Naive thymus-derived CD8-positive, alpha-beta T cell (primary cell): ENCODE measurements around the gene ABTB1. TPM values are rescaled to one million over a fixed set of nuclear protein-coding genes. Genes with fewer than 3 reads are reported as not detected.

Experiments
- ATAC-seq, 2 donors: fragments of 150-1000 bp; cut with Tn5 transposase in 1 of 2; sonication (Bioruptor Pico), chemical (Tn5 transposase) in 1 of 2; 1 replicate in 1 of 2; 2 replicates in 1 of 2; pipeline ENCODE4 v1.10.0; 2021; ENCODE audit warnings: mild to moderate bottlenecking in 2 of 2, moderate library complexity in 2 of 2
- POLR2A ChIA-PET: fragments of 350-600 bp; sonication (Branson Sonifier 250); formaldehyde crosslinking; loops from one replicate; lab custom pipeline; 2021; ENCODE audit warnings: antibody characterized with exemption; lab: Charles Lee
- DNase-seq, 10 donors: peaks; one replicate each; pipeline versions ENCODE4 v3.0.0 to v3.0.0-alpha.2; 2020 to 2022
- H3K27ac Mint-ChIP-seq, 10 donors: one replicate each; pipeline ENCODE4 v1.8.0; 2020 to 2022; ENCODE audit warnings: mild to moderate bottlenecking in 10 of 10, mixed read lengths in 10 of 10, moderate library complexity in 4 of 10, inconsistent platforms in 1 of 10
- H3K27me3 Mint-ChIP-seq, 5 donors: one replicate each; pipeline ENCODE4 v1.8.0; 2021 to 2022; ENCODE audit warnings: mixed read lengths in 5 of 5
- H3K36me3 Mint-ChIP-seq, 3 donors: one replicate each; pipeline ENCODE4 v1.8.0; 2020 to 2022; ENCODE audit warnings: mixed read lengths in 3 of 3, mild to moderate bottlenecking in 2 of 3, inconsistent platforms in 1 of 3
- H3K4me1 Mint-ChIP-seq, 4 donors: one replicate each; pipeline ENCODE4 v1.8.0; 2021 to 2022; ENCODE audit warnings: mixed read lengths in 4 of 4
- H3K4me3 Mint-ChIP-seq, 10 donors: one replicate each; pipeline ENCODE4 v1.8.0; 2020 to 2022; ENCODE audit warnings: mild to moderate bottlenecking in 10 of 10, mixed read lengths in 10 of 10, moderate library complexity in 6 of 10, inconsistent platforms in 1 of 10
- H3K9me3 Mint-ChIP-seq, 9 donors: one replicate each; pipeline ENCODE4 v1.8.0; 2020 to 2022; ENCODE audit warnings: mixed read lengths in 9 of 9, mild to moderate bottlenecking in 3 of 9, inconsistent platforms in 1 of 9, moderate library complexity in 1 of 9
- polyA plus RNA-seq, 3 donors: library from polyadenylated mRNA; unstranded; fragments of 300-500 nt; fragmentation: Illumina TruSeq; gene quantifications; one replicate each; pipeline ENCODE4 v1.2.3, GENCODE V29; 2021
- total RNA-seq, 8 experiments: library from RNA in 2 of 8; stranded (reverse) in 2 of 8; gene quantifications; one replicate each; pipeline ENCODE4 v1.2.3 and lab custom pipeline; 2021 to 2026

Gene ABTB1
- total and polyA plus RNA-seq, 5 experiments from 2014 or later: 58.6 to 187 (median 71.9) TPM

DNA sequence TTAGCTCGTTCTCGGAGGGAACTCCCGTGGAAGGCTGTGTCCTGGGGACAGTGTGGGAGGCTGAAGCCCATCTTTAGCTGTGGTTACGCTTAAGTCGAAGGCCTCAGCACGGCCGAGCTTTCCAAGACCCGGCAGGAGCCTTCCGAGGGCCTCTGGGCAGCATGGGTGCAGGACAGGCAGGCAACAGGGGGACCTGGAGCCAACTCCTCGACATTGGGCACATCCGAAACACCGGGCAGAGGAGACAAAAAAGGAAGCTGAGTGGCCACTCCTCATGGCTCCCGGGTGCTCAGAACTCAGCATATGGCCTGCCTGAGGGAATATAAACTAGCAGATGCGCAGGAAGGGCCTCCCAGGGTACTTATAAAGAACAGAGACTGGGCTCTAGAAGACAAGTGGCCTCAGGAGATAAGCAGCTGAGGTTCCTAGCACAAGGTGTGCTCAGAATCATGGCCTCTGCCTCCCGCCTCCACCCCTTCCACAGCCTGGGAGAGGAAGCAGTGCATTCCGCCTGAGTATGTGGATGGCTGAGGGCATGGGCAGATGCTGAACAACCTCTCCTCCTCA lies 34.1 kb downstream of the ABTB1 start:
- peak in 1 of 10 donors; percentile 59 for DNase-seq
- H3K27me3 Mint-ChIP-seq: peaks cover 0 to 4% (median 0%) of the 10 kb centered on the region in 5 donors
- H3K27ac Mint-ChIP-seq: no peak overlapping the region
- POLR2A ChIA-PET: no interaction called here
- no peak overlapping the region for H3K4me3 Mint-ChIP-seq
- H3K36me3 Mint-ChIP-seq: no peaks in the 10 kb centered on the region
- H3K4me1 Mint-ChIP-seq: no peaks in the 10 kb centered on the region
- peaks cover 0 to 11% (median 4%) of the 10 kb centered on the region in 9 donors for H3K9me3 Mint-ChIP-seq
- ATAC-seq: no peak

DNA sequence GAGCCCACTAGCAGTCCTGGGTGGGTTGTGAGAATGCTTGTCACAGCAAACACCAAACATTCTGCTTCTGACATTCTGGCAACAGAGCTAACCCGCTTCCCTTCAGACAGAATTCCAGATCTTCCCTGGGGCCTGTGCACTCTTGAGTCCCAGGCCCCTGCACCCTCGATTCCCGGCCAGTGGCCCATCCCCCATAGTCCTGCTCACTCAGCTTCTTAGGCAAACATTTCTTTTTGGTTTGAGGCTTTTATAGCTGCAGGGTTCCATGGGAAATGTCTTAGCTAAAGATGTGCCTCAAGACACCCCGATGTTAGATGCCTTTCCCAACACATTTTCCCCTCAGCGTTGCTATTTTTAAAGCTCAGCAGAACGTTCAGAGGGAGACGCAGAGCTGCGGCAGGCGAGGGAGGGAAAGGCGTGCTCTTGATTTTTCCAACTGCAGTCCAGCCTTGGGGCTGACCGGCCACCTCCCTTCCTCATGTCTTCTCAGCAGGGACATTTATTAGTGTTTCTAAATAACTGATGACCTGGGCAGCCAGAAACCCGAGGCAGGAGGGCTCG lies 35.2 kb downstream of the ABTB1 start:
- H3K4me1 Mint-ChIP-seq: no peaks in the 10 kb centered on the region
- POLR2A ChIA-PET: no interaction called here
- DNase-seq: no peak
- no peaks in the 10 kb centered on the region for H3K36me3 Mint-ChIP-seq
- H3K4me3 Mint-ChIP-seq: no peak overlapping the region
- peaks cover 0 to 11% (median 4%) of the 10 kb centered on the region in 9 donors for H3K9me3 Mint-ChIP-seq
- peaks cover 0 to 4% (median 0%) of the 10 kb centered on the region in 5 donors for H3K27me3 Mint-ChIP-seq
- no peak overlapping the region for H3K27ac Mint-ChIP-seq
- ATAC-seq: no peak

DNA sequence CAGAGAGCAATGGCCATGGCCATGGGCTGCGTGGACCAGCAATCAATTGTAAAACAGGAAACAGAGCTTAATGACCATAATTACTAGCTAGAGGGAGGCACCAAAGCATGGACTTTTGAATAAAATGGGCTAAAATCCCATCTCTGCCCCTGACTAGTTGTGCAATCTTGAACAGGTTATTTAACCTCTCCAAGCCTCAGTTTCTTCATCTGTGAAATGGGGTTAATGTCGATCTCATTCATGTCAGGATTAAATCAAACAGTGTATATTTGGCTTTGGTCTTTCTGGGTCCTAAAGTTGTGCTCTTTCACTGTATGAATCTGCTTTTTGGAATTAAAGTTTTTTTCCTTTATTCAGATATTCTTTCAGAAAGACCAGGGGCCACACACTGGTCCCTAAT lies 36.1 kb downstream of the ABTB1 start:
- Mint-ChIP-seq H3K9me3 (peaks cover 0 to 4% (median under 1%) of the 10 kb centered on the region in 9 donors), H3K27ac (no peak overlapping the region), H3K27me3 (no peaks in the 10 kb centered on the region), H3K36me3 (no peaks in the 10 kb centered on the region), H3K4me1 (no peaks in the 10 kb centered on the region), H3K4me3 (no peak overlapping the region)
- no peak for DNase-seq
- POLR2A ChIA-PET: no interaction called here
- ATAC-seq: no peak

DNA sequence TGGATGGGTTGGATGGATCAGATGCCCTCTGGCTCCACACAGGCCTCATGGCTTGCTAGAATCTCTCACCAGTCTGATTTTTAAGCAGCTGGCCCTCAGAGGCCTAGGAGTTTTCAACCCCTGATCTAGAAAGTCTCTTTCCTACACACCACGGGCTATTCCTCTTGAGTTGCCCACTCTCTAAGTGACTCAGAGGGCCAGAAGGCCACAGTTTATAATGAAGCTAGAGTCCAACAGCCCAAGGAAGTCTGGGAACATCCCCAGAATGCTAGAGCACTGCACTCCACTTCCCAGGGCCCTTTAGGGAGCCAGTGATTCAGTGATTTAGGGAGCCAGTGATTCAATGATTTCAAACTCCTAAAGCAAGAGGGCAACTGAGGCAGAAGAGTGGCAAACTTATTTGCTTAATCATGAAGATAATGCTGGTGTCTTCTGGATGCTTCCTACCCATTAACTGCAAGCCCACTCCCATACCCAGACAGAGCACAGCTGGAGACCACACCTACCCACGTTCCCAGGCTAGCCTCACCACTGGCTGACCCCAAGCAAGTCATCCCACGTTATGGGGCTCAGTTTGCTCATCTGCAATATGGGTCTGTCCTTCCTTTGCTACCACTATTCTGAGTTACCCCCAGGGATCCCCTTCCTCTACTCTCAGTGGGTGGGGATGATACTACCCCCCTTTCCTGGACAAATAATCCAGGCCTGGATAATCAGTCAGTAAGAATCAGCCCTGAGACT lies 36.7 kb downstream of the ABTB1 start:
- ATAC-seq (no peak), DNase-seq (no peak)
- H3K9me3 Mint-ChIP-seq: peaks cover 0 to 3% (median 0%) of the 10 kb centered on the region in 9 donors
- no peaks in the 10 kb centered on the region for H3K36me3 Mint-ChIP-seq
- no peak overlapping the region for H3K27ac Mint-ChIP-seq
- no peak overlapping the region for H3K4me3 Mint-ChIP-seq
- peaks cover 0 to 1% (median 0%) of the 10 kb centered on the region in 5 donors for H3K27me3 Mint-ChIP-seq
- no peaks in the 10 kb centered on the region for H3K4me1 Mint-ChIP-seq
- POLR2A ChIA-PET: no interaction called here

DNA sequence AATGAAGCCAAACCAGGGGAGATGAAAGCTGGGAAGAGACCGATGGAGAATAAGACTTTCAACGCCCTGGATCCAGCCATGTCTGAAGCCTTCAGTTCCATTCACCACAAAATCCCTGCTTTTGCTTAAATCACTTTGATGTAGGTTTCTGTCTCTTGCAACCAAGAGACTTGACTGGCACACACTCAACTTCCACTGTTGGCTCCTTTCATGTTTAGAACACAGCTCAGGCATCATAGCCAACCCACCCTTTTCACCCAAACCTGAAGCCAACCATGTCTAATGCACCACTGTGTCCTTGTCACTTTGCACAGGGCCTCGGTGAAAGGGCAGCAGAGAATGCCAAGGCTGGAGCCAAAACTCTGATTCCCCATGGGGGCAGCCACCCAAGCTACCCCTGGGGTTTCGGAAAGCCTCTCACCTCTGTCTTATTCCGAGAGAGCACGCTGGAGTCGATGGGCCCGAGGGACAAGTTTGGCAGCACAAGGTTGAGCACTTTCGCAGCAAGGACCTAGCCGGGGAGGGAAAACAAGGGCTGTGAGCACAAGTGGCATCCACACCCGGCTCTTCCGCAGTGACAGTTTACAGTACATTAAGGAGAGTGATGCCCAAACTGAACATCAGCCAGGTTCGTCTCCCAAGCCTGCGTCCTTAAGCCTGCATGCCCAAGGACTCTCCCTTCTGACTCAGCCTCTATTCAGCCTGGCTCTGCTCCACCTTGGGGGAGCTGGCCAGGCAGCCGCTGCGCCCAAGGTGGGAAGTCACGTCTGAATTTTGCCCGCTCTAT lies 37.6 kb downstream of the ABTB1 start:
- Mint-ChIP-seq H3K27me3 (peaks cover 0 to 2% (median 0%) of the 10 kb centered on the region in 5 donors), H3K4me3 (no peak overlapping the region), H3K4me1 (no peaks in the 10 kb centered on the region), H3K9me3 (no peaks in the 10 kb centered on the region), H3K36me3 (no peaks in the 10 kb centered on the region), H3K27ac (no peak overlapping the region)
- DNase-seq: no peak
- no peak for ATAC-seq
- POLR2A ChIA-PET: no interaction called here

DNA sequence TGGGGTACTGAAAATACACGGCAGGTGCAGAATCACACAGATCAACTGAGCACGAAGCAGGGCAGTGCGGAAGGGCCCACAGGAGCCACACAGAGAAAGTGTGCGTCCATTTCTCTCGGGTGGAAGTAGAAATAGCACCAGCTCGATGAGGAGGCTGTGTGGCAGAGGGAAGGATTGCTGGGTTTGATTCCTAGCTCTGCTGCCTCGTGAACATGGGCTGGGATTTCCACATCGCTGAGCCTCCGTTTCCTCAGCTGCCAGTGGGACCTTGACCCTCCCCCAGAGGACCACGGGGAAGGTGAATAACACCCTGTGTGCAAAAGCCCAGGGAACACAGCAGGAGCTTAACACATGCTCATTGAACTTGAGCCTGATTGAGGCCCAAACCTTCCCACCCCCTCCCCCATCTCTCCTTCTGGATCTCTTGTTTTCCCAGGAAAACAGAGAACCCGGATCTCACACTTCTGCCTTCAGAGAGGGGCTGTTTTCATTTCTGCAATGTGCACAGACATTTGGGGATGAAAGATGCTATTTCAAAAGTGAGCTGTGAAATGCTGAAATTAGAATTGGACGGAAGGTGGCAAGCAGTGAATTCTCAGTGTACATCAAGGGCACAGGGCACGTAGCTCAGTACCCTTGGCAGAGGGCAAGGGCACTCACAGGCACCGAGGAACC lies 38.4 kb downstream of the ABTB1 start:
- H3K27me3 Mint-ChIP-seq: peaks cover 0 to 4% (median 0%) of the 10 kb centered on the region in 5 donors
- no peak overlapping the region for H3K27ac Mint-ChIP-seq
- no peaks in the 10 kb centered on the region for H3K4me1 Mint-ChIP-seq
- H3K9me3 Mint-ChIP-seq: no peaks in the 10 kb centered on the region
- DNase-seq (no peak), ATAC-seq (no peak)
- no peaks in the 10 kb centered on the region for H3K36me3 Mint-ChIP-seq
- no peak overlapping the region for H3K4me3 Mint-ChIP-seq
- POLR2A ChIA-PET: no interaction called here

DNA sequence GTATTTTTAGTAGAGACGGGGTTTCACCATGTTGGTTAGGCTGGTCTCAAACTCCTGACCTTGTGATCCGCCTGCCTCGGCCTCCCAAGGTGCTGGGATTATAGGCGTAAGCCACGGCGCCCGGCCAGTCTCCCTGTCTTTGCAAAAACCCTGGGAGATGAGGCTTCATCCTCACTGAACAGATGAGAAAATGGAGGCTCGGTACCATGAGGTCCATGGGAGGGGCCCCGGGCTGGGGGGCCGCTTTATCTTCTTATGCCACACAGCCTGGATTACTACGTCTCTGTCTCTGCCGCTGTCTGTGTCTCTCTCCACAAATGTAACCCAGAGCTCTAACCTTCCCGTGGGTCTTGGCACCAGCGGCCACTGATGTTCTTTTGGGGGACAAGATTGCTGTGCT lies 39.1 kb downstream of the ABTB1 start:
- POLR2A ChIA-PET: no interaction called here
- no peak for ATAC-seq
- Mint-ChIP-seq H3K27ac (no peak overlapping the region), H3K4me1 (no peaks in the 10 kb centered on the region), H3K27me3 (peaks cover 0 to 5% (median 0%) of the 10 kb centered on the region in 5 donors), H3K4me3 (no peak overlapping the region), H3K9me3 (no peaks in the 10 kb centered on the region), H3K36me3 (no peaks in the 10 kb centered on the region)
- DNase-seq: no peak

DNA sequence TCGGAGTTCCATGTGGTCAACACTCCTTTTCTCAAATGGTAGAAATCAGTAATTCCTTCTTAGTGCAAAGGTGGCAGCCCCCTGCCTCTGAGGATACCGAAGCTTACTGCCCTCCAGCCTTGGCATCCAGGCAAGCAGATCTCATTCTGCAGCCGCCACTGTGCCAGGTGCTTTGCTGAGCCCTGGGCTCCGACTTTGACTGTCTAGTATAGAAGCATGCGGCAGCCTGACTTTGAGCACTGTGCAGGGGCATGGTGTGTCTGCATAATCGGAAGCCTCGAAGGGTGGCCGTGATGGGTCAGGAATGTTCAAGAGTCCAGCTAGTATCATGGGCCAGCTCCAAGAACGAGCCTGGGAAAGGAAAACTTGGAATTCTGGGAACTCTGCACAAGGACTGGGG lies 39.7 kb downstream of the ABTB1 start:
- Mint-ChIP-seq H3K27ac (no peak overlapping the region), H3K36me3 (no peaks in the 10 kb centered on the region), H3K27me3 (peaks cover 0 to 5% (median 0%) of the 10 kb centered on the region in 5 donors), H3K9me3 (no peaks in the 10 kb centered on the region), H3K4me3 (no peak overlapping the region), H3K4me1 (no peaks in the 10 kb centered on the region)
- DNase-seq (no peak), ATAC-seq (no peak)
- POLR2A ChIA-PET: no interaction called here

DNA sequence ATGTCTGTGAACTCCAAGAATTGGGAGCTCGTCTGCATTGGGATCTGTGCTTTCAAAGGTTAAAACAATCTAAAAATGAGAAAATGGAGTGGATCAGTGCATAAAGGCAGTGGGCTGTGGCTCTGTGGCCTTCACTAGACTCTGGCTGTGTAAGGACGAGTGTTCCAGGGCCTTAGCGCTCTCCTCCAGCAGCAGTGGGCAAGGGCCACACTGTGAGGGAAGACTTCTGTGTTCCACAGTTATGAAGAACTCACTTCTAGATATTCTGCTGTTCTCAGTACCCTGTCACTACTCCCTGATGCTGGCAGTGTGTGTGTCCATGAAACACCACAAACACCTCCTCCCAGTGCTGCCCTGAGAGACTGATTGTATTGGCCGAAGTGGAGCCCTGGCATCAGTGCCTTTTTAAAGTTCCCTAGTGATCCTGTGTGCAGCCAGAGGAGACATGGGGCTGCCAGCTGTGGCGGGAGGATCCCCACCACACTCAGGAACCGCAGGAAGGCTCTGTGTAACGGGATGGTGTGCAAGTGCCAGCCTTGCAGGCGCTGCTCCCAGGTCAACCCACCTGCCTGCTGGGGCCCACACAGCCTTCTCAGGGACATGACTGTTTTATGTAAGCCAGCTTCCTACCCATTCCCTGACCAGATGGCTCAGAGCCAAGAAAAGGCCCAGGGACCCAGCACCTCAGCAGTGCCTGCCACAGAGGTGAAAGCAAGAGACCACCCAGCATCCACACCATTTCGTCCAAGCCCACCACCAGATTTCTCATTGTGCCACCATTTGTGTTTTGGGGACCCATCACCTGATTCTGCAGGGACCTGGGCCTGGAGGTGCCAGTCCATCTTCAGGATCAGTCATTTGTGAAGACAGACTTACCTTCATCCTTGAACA lies 40.4 kb downstream of the ABTB1 start:
- H3K4me3 Mint-ChIP-seq: no peak overlapping the region
- H3K27me3 Mint-ChIP-seq: peaks cover 0 to 5% (median 0%) of the 10 kb centered on the region in 5 donors
- ATAC-seq: no peak
- no peak for DNase-seq
- H3K27ac Mint-ChIP-seq: no peak overlapping the region
- no peaks in the 10 kb centered on the region for H3K9me3 Mint-ChIP-seq
- H3K4me1 Mint-ChIP-seq: no peaks in the 10 kb centered on the region
- no peaks in the 10 kb centered on the region for H3K36me3 Mint-ChIP-seq
- POLR2A ChIA-PET: no interaction called here

DNA sequence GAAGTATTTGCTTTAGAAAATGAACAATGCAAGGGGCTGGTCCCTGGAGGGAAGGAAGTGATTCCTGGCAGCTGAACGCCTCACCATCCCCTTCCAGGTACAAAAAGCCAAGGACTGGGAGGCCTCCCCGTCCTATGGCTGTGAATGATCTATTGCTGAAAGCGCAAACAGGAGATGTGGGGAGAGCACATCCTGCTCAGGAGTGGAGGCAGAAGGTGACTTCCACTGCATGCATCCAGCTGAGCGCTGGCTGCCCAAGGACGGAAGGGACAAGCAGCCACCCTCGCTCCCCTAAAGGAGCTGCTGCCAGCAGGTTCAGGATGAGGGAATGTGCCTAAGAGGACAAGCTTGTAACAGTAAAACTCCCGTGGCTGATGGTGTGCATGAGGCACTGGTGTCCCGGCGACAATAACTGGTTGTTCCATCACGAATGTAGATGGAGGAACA lies 41.4 kb downstream of the ABTB1 start:
- peak overlapping the region in 1 of 10 donors; percentile 24 for H3K27ac Mint-ChIP-seq
- no peak overlapping the region for H3K4me3 Mint-ChIP-seq
- DNase-seq (no peak), ATAC-seq (no peak)
- POLR2A ChIA-PET: no interaction called here
- no peaks in the 10 kb centered on the region for H3K36me3 Mint-ChIP-seq
- no peaks in the 10 kb centered on the region for H3K4me1 Mint-ChIP-seq
- peaks cover 0 to 5% (median 0%) of the 10 kb centered on the region in 5 donors for H3K27me3 Mint-ChIP-seq
- H3K9me3 Mint-ChIP-seq: no peaks in the 10 kb centered on the region

DNA sequence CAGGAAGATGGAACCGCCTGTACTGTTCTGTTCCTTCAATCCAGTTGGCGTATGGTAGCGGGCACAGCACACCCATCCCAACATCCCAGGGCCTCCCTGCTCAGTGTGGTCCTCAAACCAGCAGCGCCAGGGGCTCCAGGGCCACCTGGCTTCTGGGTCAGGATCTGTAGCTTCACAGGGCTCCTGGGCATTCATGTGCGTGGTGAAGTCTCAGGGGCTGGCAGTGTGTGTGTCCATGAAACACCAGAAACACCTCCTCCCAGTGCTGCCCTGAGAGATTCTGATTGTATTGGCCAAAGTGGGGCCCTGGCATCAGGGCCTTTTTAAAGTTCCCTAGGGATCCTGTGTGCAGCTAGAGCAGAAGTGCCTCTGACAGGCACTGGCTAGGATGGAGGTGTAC lies 42.1 kb downstream of the ABTB1 start:
- no peak for DNase-seq
- ATAC-seq: no peak
- no peak overlapping the region for H3K27ac Mint-ChIP-seq
- H3K36me3 Mint-ChIP-seq: no peaks in the 10 kb centered on the region
- H3K9me3 Mint-ChIP-seq: no peaks in the 10 kb centered on the region
- no peak overlapping the region for H3K4me3 Mint-ChIP-seq
- POLR2A ChIA-PET: interaction anchor here (0.5 kb wide), 1 partner anchor 40 kb away, joined by 4 read pairs; no protein-coding TSS in a partner anchor
- no peaks in the 10 kb centered on the region for H3K4me1 Mint-ChIP-seq
- peaks cover 0 to 5% (median 0%) of the 10 kb centered on the region in 5 donors for H3K27me3 Mint-ChIP-seq
